Stimulated activated CD4-positive, alpha-beta T cell treated with anti-CD3 and anti-CD28 coated beads, Interleukin-4, amount 100 ng/mL, for 48 hours (primary cell): Measurements from ENCODE around the gene GJB4.
"Not testable (repeated sequence)": the region's sequence is repeated elsewhere in the genome, so short reads cannot be mapped to it uniquely, and the experiment has no call there.

Experiments used
- DNase-seq, 2 donors: peaks; one replicate each; pipeline ENCODE4 v3.0.0-alpha.2; 2020; ENCODE audit warnings: low read depth in 2 of 2

GJB4 gene

DNA sequence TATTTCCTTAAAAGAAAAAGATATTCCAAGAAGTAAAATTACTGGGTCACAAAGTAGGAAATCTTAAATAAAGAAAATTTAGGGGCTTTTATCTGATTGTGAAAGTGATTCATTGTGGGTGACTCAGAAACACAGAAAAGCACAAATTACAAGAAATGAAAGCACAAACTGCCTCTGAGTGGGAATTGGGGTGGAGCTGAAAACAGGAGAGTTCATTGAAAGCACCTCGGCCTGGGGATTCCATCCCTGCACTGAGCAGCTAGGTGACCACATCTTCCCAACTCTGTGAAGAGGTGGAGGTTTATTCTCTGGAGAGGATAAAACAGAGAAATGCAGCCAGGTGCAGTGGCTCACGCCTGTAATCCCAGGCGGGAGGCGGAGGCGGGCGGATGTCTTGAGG is 40.7 kb downstream of the GJB4 start:
- peak in 1 of 2 donors; percentile 23 for DNase-seq

DNA sequence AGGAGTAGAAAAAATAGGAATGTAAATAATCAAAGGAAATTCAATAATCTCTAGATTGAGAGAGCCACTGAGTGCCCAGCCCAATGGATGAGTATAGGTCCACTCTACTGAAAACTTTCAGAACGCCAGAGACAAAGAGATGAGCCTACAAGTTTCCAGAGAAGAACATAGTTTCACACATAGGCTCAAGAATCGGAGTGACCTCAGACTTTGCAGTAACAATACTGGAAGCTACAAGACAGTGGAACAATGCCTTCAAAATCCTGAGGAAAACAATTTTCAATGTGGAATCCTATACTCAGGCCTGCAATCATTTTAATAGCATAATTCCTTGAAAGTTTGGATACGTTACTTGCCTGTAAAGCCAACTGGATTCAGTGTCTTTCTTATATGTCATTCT is 44.2 kb downstream of the GJB4 start:
- DNase-seq, result no peak

DNA sequence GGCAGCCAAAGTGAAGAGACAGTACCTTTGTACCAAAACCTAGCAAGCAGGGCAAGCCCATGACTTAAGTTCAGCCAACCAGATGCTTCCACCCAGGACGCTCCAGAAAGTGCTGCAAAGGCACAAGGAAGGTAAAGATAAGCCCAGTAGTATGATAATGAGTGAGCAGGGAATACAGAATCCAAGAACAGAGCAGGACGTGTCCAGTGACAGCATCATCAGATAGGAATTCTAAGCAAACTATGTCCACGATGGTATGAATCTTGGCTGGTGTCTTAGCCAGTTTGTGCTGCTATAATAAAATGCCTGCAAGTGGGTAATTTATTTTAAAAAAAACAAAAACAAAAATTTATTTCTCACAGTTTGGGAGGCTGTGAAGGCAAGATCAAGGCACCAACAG is 46.9 kb downstream of the GJB4 start:
- DNase-seq, result no peak

DNA sequence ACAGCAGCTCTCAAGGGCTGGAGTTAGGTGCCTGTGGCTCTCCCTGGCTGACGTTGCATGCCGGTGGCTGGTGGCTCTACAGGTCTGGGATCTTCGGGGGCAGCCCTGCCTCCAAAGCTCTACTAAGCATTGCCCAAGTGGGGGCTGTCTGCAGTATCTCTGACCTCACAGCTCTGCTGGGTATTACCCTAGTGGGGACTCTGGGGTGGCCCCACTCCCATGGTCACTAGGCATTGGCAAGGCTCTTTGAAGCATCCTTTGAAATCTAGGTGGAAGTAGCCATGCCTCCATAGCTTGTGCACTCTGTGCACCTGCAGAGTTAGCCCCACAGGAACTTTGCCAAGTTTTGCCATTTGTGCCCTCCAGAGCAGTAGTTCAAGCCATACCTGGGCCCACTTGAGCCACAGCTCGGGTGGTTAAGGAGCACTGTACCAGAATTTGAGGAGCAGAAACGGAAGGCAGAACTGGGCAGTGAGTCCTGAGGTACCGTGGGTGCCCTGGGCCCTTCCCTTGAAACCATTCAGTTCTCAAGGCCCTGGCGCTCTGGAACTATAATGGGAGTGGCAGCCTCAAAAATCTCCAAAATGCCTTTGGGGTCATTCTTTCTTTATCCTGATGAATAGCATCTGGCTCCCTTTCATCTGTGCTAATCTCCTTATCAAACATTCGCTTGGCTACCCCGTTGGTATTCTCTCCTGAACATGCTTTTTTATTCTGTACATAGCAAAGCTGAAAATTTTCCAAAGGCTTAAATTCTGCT is 48.7 kb downstream of the GJB4 start:
- DNase-seq, result no peak

DNA sequence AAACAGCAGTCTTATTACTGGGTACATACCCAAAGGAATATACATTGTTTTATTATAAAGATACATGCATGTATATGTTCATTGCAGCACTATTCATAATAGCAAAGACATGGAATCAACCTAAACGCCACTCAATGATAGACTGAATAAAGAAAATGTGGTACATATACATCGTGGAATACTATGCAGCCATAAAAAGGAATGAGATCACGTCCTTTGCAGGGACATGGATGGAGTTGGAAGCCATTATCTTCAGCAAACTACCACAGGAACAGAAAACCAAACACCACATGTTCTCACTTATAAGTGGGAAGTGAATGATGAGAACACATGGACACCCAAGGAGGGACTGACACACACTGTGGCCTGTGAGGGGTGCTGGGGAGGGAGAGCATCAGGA is 51.2 kb downstream of the GJB4 start:
- DNase-seq, result not testable (repeated sequence)
